Rectal smooth muscle tissue (tissue), 1 donor: Measurements from ENCODE around the gene IFT43.
"Not testable (repeated sequence)": the region's sequence is repeated elsewhere in the genome, so short reads cannot be mapped to it uniquely, and the experiment has no call there.

Experiments
- H3K27ac ChIP-seq: one replicate; pipeline ENCODE4 v1.7.0; 2013; ENCODE audit warnings: low read depth, low read length, inconsistent platforms
- H3K27me3 ChIP-seq: one replicate; pipeline ENCODE4 v1.7.0; 2013; ENCODE audit warnings: low read length; ENCODE audit not compliant: control insufficient read depth, insufficient read depth
- H3K36me3 ChIP-seq: one replicate; pipeline ENCODE4 v1.7.0; 2013; ENCODE audit warnings: low read length; ENCODE audit not compliant: control insufficient read depth, insufficient read depth
- H3K4me1 ChIP-seq: one replicate; pipeline ENCODE4 v1.7.0; 2013; ENCODE audit warnings: low read length; ENCODE audit not compliant: control insufficient read depth, insufficient read depth
- H3K4me3 ChIP-seq: one replicate; pipeline ENCODE4 v1.7.0; 2013; ENCODE audit warnings: low read length
- H3K9ac ChIP-seq: one replicate; pipeline ENCODE4 v1.7.0; 2013; ENCODE audit warnings: low read length

IFT43 gene

GRCh38 chr14:76006253-76006652, 20.7 kb downstream of the IFT43 start:
- no peak overlapping the region for H3K27ac ChIP-seq
- H3K36me3 ChIP-seq = peaks cover 7% of the 10 kb centered on the region
- no peak overlapping the region for H3K9ac ChIP-seq
- H3K4me3 ChIP-seq = no peak overlapping the region
- no peaks in the 10 kb centered on the region for H3K27me3 ChIP-seq
- no peaks in the 10 kb centered on the region for H3K4me1 ChIP-seq

- Histone ChIP-seq H3K27ac (no peak overlapping the region), H3K36me3 (peaks cover 5% of the 10 kb centered on the region), H3K4me3 (no peak overlapping the region), H3K27me3 (no peaks in the 10 kb centered on the region), H3K4me1 (peaks cover 8% of the 10 kb centered on the region), H3K9ac (no peak overlapping the region)
Measured at GRCh38 chr14:76007379-76007778, 21.8 kb downstream of the IFT43 start.

- Histone ChIP-seq H3K27me3 (no peaks in the 10 kb centered on the region), H3K4me1 (peaks cover 11% of the 10 kb centered on the region), H3K4me3 (no peak overlapping the region), H3K27ac (no peak overlapping the region), H3K9ac (no peak overlapping the region), H3K36me3 (peaks cover 5% of the 10 kb centered on the region)
Measured at GRCh38 chr14:76007852-76008251, 22.3 kb downstream of the IFT43 start.

- peaks cover 11% of the 10 kb centered on the region for H3K4me1 ChIP-seq
- not testable (repeated sequence) for H3K27ac ChIP-seq, H3K36me3 ChIP-seq, H3K27me3 ChIP-seq, H3K9ac ChIP-seq, H3K4me3 ChIP-seq
Measured at GRCh38 chr14:76009627-76010026, 24.1 kb downstream of the IFT43 start.

GRCh38 chr14:76011930-76012329, 26.4 kb downstream of the IFT43 start:
- Histone ChIP-seq H3K4me1 (peaks cover 11% of the 10 kb centered on the region), H3K27me3 (no peaks in the 10 kb centered on the region), H3K36me3 (no peaks in the 10 kb centered on the region), H3K9ac (no peak overlapping the region), H3K4me3 (no peak overlapping the region), H3K27ac (peak overlapping the region; percentile 66)

GRCh38 chr14:76012354-76012753, 26.8 kb downstream of the IFT43 start:
- H3K4me3 ChIP-seq = no peak overlapping the region
- H3K27me3 ChIP-seq = no peaks in the 10 kb centered on the region
- no peak overlapping the region for H3K9ac ChIP-seq
- peak overlapping the region; percentile 66 for H3K27ac ChIP-seq
- peaks cover 11% of the 10 kb centered on the region for H3K4me1 ChIP-seq
- H3K36me3 ChIP-seq = no peaks in the 10 kb centered on the region

GRCh38 chr14:76015191-76015590, 29.6 kb downstream of the IFT43 start:
- Histone ChIP-seq H3K27me3 (no peaks in the 10 kb centered on the region), H3K4me1 (peaks cover 11% of the 10 kb centered on the region), H3K36me3 (no peaks in the 10 kb centered on the region), H3K27ac (no peak overlapping the region), H3K9ac (no peak overlapping the region), H3K4me3 (no peak overlapping the region)

- Histone ChIP-seq H3K27me3 (no peaks in the 10 kb centered on the region), H3K36me3 (no peaks in the 10 kb centered on the region), H3K4me1 (peaks cover 11% of the 10 kb centered on the region), H3K4me3 (no peak overlapping the region), H3K9ac (no peak overlapping the region), H3K27ac (no peak overlapping the region)
Measured at GRCh38 chr14:76015668-76016067, 30.1 kb downstream of the IFT43 start.

GRCh38 chr14:76019676-76020075, 34.1 kb downstream of the IFT43 start:
- H3K4me1 ChIP-seq = no peaks in the 10 kb centered on the region
- H3K36me3 ChIP-seq = peaks cover 9% of the 10 kb centered on the region
- no peak overlapping the region for H3K9ac ChIP-seq
- no peak overlapping the region for H3K27ac ChIP-seq
- H3K4me3 ChIP-seq = no peak overlapping the region
- H3K27me3 ChIP-seq = no peaks in the 10 kb centered on the region

GRCh38 chr14:76022991-76023390, 37.4 kb downstream of the IFT43 start:
- Histone ChIP-seq H3K4me1 (no peaks in the 10 kb centered on the region), H3K4me3 (no peak overlapping the region), H3K27me3 (no peaks in the 10 kb centered on the region), H3K36me3 (peaks cover 9% of the 10 kb centered on the region), H3K27ac (no peak overlapping the region), H3K9ac (no peak overlapping the region)

GRCh38 chr14:76023757-76024156, 38.2 kb downstream of the IFT43 start:
- Histone ChIP-seq H3K36me3 (peaks cover 9% of the 10 kb centered on the region), H3K27ac (no peak overlapping the region), H3K27me3 (no peaks in the 10 kb centered on the region), H3K4me3 (no peak overlapping the region), H3K4me1 (no peaks in the 10 kb centered on the region), H3K9ac (no peak overlapping the region)

- Histone ChIP-seq H3K27me3 (no peaks in the 10 kb centered on the region), H3K9ac (no peak overlapping the region), H3K36me3 (peaks cover 9% of the 10 kb centered on the region), H3K27ac (no peak overlapping the region), H3K4me1 (no peaks in the 10 kb centered on the region), H3K4me3 (no peak overlapping the region)
Measured at GRCh38 chr14:76024211-76024907, 38.8 kb downstream of the IFT43 start.

- H3K4me3 ChIP-seq = no peak overlapping the region
- no peaks in the 10 kb centered on the region for H3K4me1 ChIP-seq
- H3K36me3 ChIP-seq = no peaks in the 10 kb centered on the region
- H3K27me3 ChIP-seq = no peaks in the 10 kb centered on the region
- no peak overlapping the region for H3K9ac ChIP-seq
- no peak overlapping the region for H3K27ac ChIP-seq
Measured at GRCh38 chr14:76034566-76034965, 49.0 kb downstream of the IFT43 start.
